ENCODE measurements around the gene MYH6. TPM values are rescaled to one million over a fixed set of nuclear protein-coding genes. Genes with fewer than 3 reads are reported as not detected.

MYH6 gene
- total RNA-seq, 1 donor from 2014 or later, result 1,823 TPM

- DNase-seq, result no peak
- Histone ChIP-seq H3K9me3 (replicated peaks) (no peaks in the 10 kb centered on the region), H3K4me3 (peak overlapping the region; percentile 76), H3K36me3 (no peaks in the 10 kb centered on the region), H3K27ac (replicated peaks) (peak overlapping the region; percentile 50), H3K27me3 (ENCODE audit: low read depth) (peaks cover 10% of the 10 kb centered on the region), H3K4me1 (peaks cover 19% of the 10 kb centered on the region)
- intact Hi-C loops (cut with micrococcal nuclease), result no loop called here
- TF ChIP-seq, protein P1, sequence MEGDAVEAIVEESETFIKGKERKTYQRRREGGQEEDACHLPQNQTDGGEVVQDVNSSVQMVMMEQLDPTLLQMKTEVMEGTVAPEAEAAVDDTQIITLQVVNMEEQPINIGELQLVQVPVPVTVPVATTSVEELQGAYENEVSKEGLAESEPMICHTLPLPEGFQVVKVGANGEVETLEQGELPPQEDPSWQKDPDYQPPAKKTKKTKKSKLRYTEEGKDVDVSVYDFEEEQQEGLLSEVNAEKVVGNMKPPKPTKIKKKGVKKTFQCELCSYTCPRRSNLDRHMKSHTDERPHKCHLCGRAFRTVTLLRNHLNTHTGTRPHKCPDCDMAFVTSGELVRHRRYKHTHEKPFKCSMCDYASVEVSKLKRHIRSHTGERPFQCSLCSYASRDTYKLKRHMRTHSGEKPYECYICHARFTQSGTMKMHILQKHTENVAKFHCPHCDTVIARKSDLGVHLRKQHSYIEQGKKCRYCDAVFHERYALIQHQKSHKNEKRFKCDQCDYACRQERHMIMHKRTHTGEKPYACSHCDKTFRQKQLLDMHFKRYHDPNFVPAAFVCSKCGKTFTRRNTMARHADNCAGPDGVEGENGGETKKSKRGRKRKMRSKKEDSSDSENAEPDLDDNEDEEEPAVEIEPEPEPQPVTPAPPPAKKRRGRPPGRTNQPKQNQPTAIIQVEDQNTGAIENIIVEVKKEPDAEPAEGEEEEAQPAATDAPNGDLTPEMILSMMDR (IDR thresholded peaks at IDR 0.05; ENCODE audit: borderline replicate concordance), result no peak
Measured at GRCh38 chr14:23351681-23352505, 56.2 kb downstream of the MYH6 start.

GRCh38 chr14:23349156-23349845 lies 58.8 kb downstream of the MYH6 start:
- no peaks in the 10 kb centered on the region for H3K9me3 ChIP-seq (replicated peaks)
- DNase-seq, result no peak
- no peaks in the 10 kb centered on the region for H3K36me3 ChIP-seq
- H3K4me1 ChIP-seq, result peaks cover 32% of the 10 kb centered on the region
- no peak overlapping the region for H3K27ac ChIP-seq (replicated peaks)
- intact Hi-C loops (cut with micrococcal nuclease), result no loop called here
- H3K4me3 ChIP-seq, result no peak overlapping the region
- TF ChIP-seq, protein P1 (IDR thresholded peaks at IDR 0.05; ENCODE audit: borderline replicate concordance), result no peak
- peaks cover 10% of the 10 kb centered on the region for H3K27me3 ChIP-seq (ENCODE audit: low read depth)

GRCh38 chr14:23348297-23348655 lies 59.8 kb downstream of the MYH6 start:
- TF ChIP-seq, protein P1 (IDR thresholded peaks at IDR 0.05; ENCODE audit: borderline replicate concordance), result no peak
- no peaks in the 10 kb centered on the region for H3K9me3 ChIP-seq (replicated peaks)
- H3K36me3 ChIP-seq, result no peaks in the 10 kb centered on the region
- no peak overlapping the region for H3K27ac ChIP-seq (replicated peaks)
- H3K4me1 ChIP-seq, result peaks cover 31% of the 10 kb centered on the region
- peaks cover 10% of the 10 kb centered on the region for H3K27me3 ChIP-seq (ENCODE audit: low read depth)
- intact Hi-C loops (cut with micrococcal nuclease), result no loop called here
- no peak overlapping the region for H3K4me3 ChIP-seq
- DNase-seq, result no peak

- no peak overlapping the region for H3K4me3 ChIP-seq
- TF ChIP-seq, protein P1 (IDR thresholded peaks at IDR 0.05; ENCODE audit: borderline replicate concordance), result no peak
- H3K27me3 ChIP-seq (ENCODE audit: low read depth), result peaks cover 10% of the 10 kb centered on the region
- intact Hi-C loops (cut with micrococcal nuclease), result no loop called here
- H3K36me3 ChIP-seq, result no peaks in the 10 kb centered on the region
- no peak for DNase-seq
- H3K9me3 ChIP-seq (replicated peaks), result no peaks in the 10 kb centered on the region
- H3K27ac ChIP-seq (replicated peaks), result no peak overlapping the region
- H3K4me1 ChIP-seq, result peaks cover 25% of the 10 kb centered on the region
Measured at GRCh38 chr14:23347406-23348296, 60.4 kb downstream of the MYH6 start.

GRCh38 chr14:23346693-23347405 lies 61.2 kb downstream of the MYH6 start:
- H3K9me3 ChIP-seq (replicated peaks), result no peaks in the 10 kb centered on the region
- H3K36me3 ChIP-seq, result no peaks in the 10 kb centered on the region
- peak overlapping the region; percentile 44 for H3K27ac ChIP-seq (replicated peaks)
- no peak overlapping the region for H3K4me3 ChIP-seq
- no peak for DNase-seq
- intact Hi-C loops (cut with micrococcal nuclease), result no loop called here
- TF ChIP-seq, protein P1 (IDR thresholded peaks at IDR 0.05; ENCODE audit: borderline replicate concordance), result no peak
- peaks cover 17% of the 10 kb centered on the region for H3K4me1 ChIP-seq
- H3K27me3 ChIP-seq (ENCODE audit: low read depth), result peaks cover 6% of the 10 kb centered on the region
